Measurements from ENCODE around the gene RBBP8NL. TPM values are rescaled to one million over a fixed set of nuclear protein-coding genes. Genes with fewer than 3 reads are reported as not detected.

RBBP8NL gene
- total RNA-seq, 1 experiment from 2014 or later = not detected

DNA sequence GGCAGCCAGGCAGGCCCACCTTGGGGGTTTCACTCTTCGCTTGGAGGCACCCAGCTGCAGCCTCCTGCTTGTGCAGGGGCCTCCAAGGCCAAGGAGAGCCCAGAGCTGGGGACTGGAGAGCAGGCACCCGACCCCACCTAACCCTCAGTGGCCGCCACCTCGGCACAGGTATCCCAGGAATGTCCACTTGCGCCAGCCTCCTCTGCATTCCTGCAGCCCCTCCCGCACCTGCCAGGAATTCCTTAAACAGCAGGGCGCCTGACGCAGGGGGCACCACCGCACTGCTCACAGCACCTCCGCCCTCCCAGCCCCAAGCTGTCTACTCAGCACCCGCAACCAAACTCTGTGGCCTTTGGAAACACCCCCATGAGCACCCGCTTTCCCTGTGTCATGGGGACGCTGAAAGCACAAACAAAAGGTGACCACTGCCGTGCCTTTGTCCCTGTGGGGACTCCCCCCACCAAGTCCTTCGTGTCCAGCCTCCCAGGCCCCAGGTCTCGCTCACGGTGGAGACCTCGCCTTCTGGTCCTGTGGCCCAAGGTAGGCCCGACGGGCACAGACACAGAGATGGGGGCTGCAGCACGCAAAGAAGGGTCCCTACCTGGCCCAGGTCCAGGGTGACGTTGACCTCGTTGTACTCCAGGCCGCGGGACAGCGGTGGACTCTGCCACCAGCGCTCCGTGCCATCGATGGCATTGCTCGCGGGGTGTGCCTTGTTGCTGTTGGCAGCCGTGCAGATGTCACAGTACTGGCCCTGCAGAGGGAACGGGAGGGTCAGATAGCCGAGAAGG lies 65.3 kb downstream of the RBBP8NL start:
- ChIA-PET POLR2A (interaction anchor here (0.7 to 12.9 kb wide), 9 partner anchors 8 to 281 kb away, joined by 3 to 347 read pairs (median 10); partner anchors contain the start of genes ADRM1 and RPS21), CTCF (interaction anchor here (0.6 to 8.3 kb wide), 6 partner anchors 10 to 171 kb away, joined by 3 to 87 read pairs (median 5); no protein-coding TSS in a partner anchor)
- intact Hi-C loops (cut with micrococcal nuclease) = no loop called here
- Mint-ChIP-seq H3K4me1 (ENCODE audit: insufficient read depth, unreplicated experiment) (peaks cover 45% of the 10 kb centered on the region), H3K36me3 (ENCODE audit: insufficient read depth, unreplicated experiment) (peaks cover 35% of the 10 kb centered on the region), H3K4me3 (ENCODE audit: unreplicated experiment) (peak overlapping the region; percentile 61), H3K27ac (ENCODE audit: low read depth, unreplicated experiment) (no peak overlapping the region), H3K9me3 (ENCODE audit: unreplicated experiment) (no peaks in the 10 kb centered on the region), H3K27me3 (ENCODE audit: insufficient read depth, unreplicated experiment) (no peaks in the 10 kb centered on the region)
- DNase-seq (ENCODE audit: unreplicated experiment) = peak; percentile 64
- BruUV-seq (replicated peaks) = no TSS peak
- TF ChIP-seq, protein P1, sequence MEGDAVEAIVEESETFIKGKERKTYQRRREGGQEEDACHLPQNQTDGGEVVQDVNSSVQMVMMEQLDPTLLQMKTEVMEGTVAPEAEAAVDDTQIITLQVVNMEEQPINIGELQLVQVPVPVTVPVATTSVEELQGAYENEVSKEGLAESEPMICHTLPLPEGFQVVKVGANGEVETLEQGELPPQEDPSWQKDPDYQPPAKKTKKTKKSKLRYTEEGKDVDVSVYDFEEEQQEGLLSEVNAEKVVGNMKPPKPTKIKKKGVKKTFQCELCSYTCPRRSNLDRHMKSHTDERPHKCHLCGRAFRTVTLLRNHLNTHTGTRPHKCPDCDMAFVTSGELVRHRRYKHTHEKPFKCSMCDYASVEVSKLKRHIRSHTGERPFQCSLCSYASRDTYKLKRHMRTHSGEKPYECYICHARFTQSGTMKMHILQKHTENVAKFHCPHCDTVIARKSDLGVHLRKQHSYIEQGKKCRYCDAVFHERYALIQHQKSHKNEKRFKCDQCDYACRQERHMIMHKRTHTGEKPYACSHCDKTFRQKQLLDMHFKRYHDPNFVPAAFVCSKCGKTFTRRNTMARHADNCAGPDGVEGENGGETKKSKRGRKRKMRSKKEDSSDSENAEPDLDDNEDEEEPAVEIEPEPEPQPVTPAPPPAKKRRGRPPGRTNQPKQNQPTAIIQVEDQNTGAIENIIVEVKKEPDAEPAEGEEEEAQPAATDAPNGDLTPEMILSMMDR (IDR thresholded peaks at IDR 0.05; ENCODE audit: unreplicated experiment) = no peak

GRCh38 chr20:62360854-62361798 lies 66.2 kb downstream of the RBBP8NL start:
- TF ChIP-seq, protein P1 (IDR thresholded peaks at IDR 0.05; ENCODE audit: unreplicated experiment) = no peak
- ChIA-PET POLR2A (interaction anchor here (0.8 to 12.9 kb wide), 8 partner anchors 9 to 297 kb away, joined by 3 to 347 read pairs (median 69); partner anchors contain the start of genes ADRM1 and RPS21), CTCF (interaction anchor here (5.8 to 8.3 kb wide), 2 partner anchors 9 to 16 kb away, joined by 63 to 87 read pairs; no protein-coding TSS in a partner anchor)
- intact Hi-C loops (cut with micrococcal nuclease) = no loop called here
- no peaks in the 10 kb centered on the region for H3K27me3 Mint-ChIP-seq (ENCODE audit: insufficient read depth, unreplicated experiment)
- H3K36me3 Mint-ChIP-seq (ENCODE audit: insufficient read depth, unreplicated experiment) = peaks cover 43% of the 10 kb centered on the region
- H3K27ac Mint-ChIP-seq (ENCODE audit: low read depth, unreplicated experiment) = no peak overlapping the region
- DNase-seq (ENCODE audit: unreplicated experiment) = peak; percentile 78
- peaks cover 45% of the 10 kb centered on the region for H3K4me1 Mint-ChIP-seq (ENCODE audit: insufficient read depth, unreplicated experiment)
- peak overlapping the region; percentile 61 for H3K4me3 Mint-ChIP-seq (ENCODE audit: unreplicated experiment)
- no peaks in the 10 kb centered on the region for H3K9me3 Mint-ChIP-seq (ENCODE audit: unreplicated experiment)
- no TSS peak for BruUV-seq (replicated peaks)

Other genes with a start within 250 kb of the RBBP8NL start
- 46.9 and 61.0 TPM in 2 replicates for gene MTG2, start 244.5 kb downstream of the RBBP8NL start, total RNA-seq (2022)
- gene HRH3, start 207.3 kb downstream of the RBBP8NL start, total RNA-seq (2022) = not detected in 2 replicates
- 38.8 and 51.9 TPM in 2 replicates for gene OSBPL2, start 189.0 kb downstream of the RBBP8NL start, total RNA-seq (2022)
- gene ADRM1, start 124.5 kb downstream of the RBBP8NL start, total RNA-seq (2022) = 98.0 and 127 TPM in 2 replicates
- gene LAMA5, start 60.2 kb downstream of the RBBP8NL start, total RNA-seq (2022) = 266 and 292 TPM in 2 replicates
- gene RPS21, start 40.4 kb downstream of the RBBP8NL start, total RNA-seq (2022) = 1,978 and 2,055 TPM in 2 replicates
- 1.5 and 2.8 TPM in 2 replicates for gene CABLES2, start 20.3 kb downstream of the RBBP8NL start, total RNA-seq (2022)
- gene GATA5, start 48.5 kb upstream of the RBBP8NL start, total RNA-seq (2022) = not detected in 2 replicates
- 23.8 and 27.0 TPM in 2 replicates for gene SLCO4A1, start 215.0 kb upstream of the RBBP8NL start, total RNA-seq (2022)